Coronary artery (tissue), 2 donors: ENCODE measurements around the gene TGFB1.
"Not testable (repeated sequence)": the region's sequence is repeated elsewhere in the genome, so short reads cannot be mapped to it uniquely, and the experiment has no call there.

Experiments used
- DNase-seq: peaks from one replicate; pipeline ENCODE4 v3.0.0-alpha.2; 2017; ENCODE audit warnings: low spot score
- H3K27ac ChIP-seq, 2 donors: fragments of 200-600 bp; sonication (generic); one replicate each; pipeline ENCODE4 v1.5.1; 2016 to 2019
- H3K4me3 ChIP-seq: fragments of 200-600 bp; sonication (generic); 2 replicates; pipeline ENCODE4 v1.5.1; 2016; ENCODE audit warnings: mild to moderate bottlenecking, moderate library complexity
- TF ChIP-seq, protein P1 (sequence below): fragments of 200-600 bp; sonication (generic); IDR thresholded peaks from one replicate; pipeline ENCODE4 v1.5.1; 2019; ENCODE audit warnings: antibody characterized with exemption

Gene TGFB1

DNA sequence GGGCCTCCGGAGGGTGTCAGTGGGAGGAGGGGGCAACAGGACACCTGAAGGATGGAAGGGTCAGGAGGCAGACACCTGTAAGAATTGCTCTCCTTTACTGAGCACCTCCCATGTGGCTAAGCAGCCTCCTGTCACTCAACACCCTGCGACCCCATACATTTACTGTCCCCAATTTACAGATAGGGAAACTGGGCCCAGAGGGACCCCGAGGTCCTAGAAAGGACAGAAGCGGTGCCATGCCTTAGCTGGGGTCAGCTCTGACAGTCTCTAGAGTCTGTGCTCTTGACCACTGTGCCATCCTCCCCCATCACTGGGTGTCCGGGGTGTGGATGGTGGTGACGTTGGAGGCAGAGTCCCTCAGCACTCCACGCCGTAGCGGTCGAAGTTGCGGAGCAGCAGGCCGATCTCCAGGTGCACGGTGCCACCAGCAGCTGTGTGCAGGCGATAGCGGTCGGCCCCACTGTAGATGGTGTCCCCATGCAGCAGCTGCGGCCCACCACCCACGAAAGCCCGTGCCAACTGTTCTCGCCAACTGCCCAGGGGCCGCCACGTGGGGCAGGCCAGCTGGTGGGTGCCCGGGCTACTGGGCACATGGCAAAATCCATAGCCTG, 726 bp upstream of the TGFB1 start:
- H3K27ac ChIP-seq = peak overlapping the region; percentile 84 to 93
- DNase-seq = no peak
- peak overlapping the region; percentile 93 for H3K4me3 ChIP-seq
- TF ChIP-seq, protein P1, sequence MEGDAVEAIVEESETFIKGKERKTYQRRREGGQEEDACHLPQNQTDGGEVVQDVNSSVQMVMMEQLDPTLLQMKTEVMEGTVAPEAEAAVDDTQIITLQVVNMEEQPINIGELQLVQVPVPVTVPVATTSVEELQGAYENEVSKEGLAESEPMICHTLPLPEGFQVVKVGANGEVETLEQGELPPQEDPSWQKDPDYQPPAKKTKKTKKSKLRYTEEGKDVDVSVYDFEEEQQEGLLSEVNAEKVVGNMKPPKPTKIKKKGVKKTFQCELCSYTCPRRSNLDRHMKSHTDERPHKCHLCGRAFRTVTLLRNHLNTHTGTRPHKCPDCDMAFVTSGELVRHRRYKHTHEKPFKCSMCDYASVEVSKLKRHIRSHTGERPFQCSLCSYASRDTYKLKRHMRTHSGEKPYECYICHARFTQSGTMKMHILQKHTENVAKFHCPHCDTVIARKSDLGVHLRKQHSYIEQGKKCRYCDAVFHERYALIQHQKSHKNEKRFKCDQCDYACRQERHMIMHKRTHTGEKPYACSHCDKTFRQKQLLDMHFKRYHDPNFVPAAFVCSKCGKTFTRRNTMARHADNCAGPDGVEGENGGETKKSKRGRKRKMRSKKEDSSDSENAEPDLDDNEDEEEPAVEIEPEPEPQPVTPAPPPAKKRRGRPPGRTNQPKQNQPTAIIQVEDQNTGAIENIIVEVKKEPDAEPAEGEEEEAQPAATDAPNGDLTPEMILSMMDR = no peak

DNA sequence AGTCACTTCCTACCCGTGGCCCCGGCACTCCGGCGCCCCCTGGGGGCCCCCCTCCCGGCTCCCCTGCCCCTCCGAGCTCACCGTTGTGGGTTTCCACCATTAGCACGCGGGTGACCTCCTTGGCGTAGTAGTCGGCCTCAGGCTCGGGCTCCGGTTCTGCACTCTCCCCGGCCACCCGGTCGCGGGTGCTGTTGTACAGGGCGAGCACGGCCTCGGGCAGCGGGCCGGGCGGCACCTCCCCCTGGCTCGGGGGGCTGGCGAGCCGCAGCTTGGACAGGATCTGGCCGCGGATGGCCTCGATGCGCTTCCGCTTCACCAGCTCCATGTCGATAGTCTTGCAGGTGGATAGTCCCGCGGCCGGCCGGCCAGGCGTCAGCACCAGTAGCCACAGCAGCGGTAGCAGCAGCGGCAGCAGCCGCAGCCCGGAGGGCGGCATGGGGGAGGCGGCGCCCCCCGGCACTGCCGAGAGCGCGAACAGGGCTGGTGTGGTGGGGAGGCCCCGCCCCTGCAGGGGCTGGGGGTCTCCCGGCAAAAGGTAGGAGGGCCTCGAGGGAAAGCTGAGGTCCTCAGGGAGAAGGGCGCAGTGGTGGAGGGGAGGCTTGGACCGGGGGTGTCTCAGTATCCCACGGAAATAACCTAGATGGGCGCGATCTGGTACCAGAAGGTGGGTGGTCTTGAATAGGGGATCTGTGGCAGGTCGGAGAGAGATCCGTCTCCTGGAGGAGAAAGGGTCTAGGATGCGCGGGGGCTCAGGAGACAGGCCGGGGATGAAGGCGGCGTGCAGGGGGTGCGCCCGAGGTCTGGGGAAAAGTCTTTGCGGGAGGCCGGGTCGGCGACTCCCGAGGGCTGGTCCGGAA, 885 bp downstream of the TGFB1 start:
- Histone ChIP-seq H3K27ac (peak overlapping the region; percentile 84 to 93), H3K4me3 (peak overlapping the region; percentile 93)
- DNase-seq = peak; percentile 83
- TF ChIP-seq, protein P1 = peak; percentile 16

DNA sequence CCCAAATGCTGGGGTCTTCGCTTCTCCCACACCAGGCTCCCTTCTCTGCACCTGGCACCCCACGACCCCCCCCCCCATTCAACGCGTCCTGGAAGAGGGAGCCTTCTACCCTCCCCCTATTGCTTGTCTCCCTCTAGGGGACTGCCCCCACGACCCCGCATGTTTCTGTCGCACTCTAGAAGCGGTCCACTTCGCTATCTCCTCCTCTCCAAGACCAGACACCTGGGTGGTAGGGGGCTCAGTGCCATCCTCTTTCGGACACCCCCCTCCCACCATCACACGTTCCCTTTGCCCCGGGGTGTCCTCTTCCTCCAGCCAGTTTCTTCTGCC, 1.5 kb downstream of the TGFB1 start:
- H3K27ac ChIP-seq = peak overlapping the region; percentile 84 to 93
- TF ChIP-seq, protein P1 = no peak
- H3K4me3 ChIP-seq = peak overlapping the region; percentile 93
- no peak for DNase-seq

DNA sequence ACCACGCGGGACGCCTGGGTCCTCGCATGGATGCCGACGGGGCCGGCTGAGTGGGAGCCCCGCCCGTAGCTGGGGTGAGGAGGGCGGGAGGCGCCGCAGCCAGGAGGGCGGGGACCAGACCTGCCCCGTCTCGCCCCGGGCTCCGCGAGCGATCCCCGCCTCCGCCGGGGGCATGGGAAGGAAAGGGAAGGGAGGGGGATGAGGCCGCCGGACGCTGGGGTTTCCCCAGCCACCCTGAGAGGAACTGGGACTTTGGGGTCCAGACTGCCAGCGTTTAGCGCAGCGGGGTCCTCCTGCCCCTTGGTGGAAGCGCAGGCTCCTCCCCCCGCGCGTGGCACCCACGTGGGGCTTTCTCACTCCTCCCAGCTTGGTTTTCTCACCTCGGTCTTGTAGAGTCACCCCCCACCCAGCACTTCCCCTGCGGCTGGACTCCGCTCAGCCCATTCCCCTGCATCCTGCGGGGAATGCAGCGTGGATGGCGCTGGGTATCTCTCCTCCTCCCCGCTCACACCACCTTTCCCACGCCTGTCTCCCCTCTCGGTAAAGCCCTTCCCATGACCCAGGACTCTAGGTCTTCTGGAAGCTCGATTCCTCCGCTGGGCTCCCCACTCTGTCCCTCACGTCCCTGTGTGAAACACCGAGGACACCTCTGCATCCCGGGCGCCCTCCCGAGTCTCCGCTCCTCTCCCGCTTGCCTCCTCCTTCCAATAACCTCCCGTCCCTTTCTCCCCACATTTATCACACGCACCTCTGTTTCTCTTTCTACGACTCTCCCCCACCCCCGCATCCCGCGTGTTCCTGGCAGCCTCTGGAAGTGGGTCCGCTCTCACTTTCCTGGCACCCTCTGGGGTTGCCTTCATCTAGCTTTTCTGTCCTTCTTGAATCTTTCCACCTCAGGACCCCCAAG, 2.1 kb downstream of the TGFB1 start:
- DNase-seq = peak; percentile 83
- H3K4me3 ChIP-seq = peak overlapping the region; percentile 93
- H3K27ac ChIP-seq = peak overlapping the region; percentile 84 to 93
- TF ChIP-seq, protein P1 = no peak

DNA sequence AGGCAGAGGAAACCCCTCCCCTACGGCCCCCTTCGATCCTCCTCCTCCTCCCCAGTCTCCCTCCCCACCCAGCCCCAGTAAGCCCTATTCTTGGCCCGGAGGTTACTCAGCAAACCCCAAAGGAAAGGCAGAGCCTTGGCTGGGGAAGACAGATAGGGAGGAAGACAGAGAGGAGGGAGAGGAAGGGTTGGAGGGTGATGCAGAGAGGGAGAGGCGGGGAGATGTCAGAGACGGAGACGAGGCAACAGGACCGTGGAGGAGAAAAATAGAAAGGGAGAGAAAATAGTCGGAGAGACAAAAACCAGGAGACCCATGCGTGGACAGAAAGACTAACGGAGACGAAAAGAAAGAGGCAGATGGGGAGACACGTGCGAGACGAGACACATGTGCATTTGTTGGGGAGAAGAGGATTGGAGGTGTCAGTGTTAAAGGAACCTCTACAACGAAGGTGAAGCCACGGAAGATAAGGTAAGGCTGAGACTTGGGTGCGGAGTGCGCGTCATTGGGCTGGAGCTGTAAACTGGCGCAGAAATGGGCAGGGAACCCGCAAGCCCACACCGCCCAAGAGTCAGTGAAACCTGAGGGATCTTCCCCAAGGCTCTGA, 2.9 kb downstream of the TGFB1 start:
- TF ChIP-seq, protein P1 = no peak
- Histone ChIP-seq H3K27ac (peak overlapping the region; percentile 84 to 93), H3K4me3 (peak overlapping the region; percentile 93)
- no peak for DNase-seq

GRCh38 chr19:41346916-41347315, 6.8 kb downstream of the TGFB1 start:
- H3K4me3 ChIP-seq, H3K27ac ChIP-seq, DNase-seq: not testable (repeated sequence)

DNA sequence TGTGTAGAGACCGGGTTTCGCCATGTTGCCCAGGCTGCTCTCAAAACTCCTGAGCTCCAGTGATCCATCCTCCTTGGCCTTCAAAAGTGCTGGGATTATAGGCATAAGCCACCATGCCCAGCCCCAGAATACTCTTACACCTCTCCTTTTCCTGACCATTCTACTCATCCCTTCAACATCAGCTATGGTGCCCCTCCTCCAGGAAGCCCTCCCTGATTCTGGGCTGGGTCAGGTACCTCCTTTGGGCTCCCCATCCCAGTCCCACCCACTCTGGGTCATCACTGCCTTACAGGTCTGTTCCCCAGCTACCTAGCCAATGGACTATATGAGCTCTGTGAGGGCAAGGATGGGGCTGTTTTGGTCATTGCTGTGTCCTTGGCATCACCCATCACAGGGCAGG, 9.6 kb downstream of the TGFB1 start:
- no peak overlapping the region for H3K4me3 ChIP-seq
- no peak for DNase-seq
- peak overlapping the region in 1 of 2 donors; percentile 3 for H3K27ac ChIP-seq
- TF ChIP-seq, protein P1 = no peak
